Measurements from ENCODE around the gene PMM1. TPM values are rescaled to one million over a fixed set of nuclear protein-coding genes. Genes with fewer than 3 reads are reported as not detected.

PMM1 gene
- total RNA-seq, 1 donor from 2014 or later = 49.7 TPM

- peaks cover 15% of the 10 kb centered on the region for H3K36me3 Mint-ChIP-seq (ENCODE audit: unreplicated experiment)
- no peaks in the 10 kb centered on the region for H3K4me1 Mint-ChIP-seq (ENCODE audit: unreplicated experiment)
- TF ChIP-seq CTCF (IDR thresholded peaks at IDR 0.05) = no peak
- no peak overlapping the region for H3K4me3 Mint-ChIP-seq (ENCODE audit: unreplicated experiment)
- no peak for DNase-seq (ENCODE audit: extremely low spot score, unreplicated experiment)
- no peaks in the 10 kb centered on the region for H3K9me3 Mint-ChIP-seq (ENCODE audit: unreplicated experiment)
- H3K27ac Mint-ChIP-seq (ENCODE audit: unreplicated experiment) = no peak overlapping the region
- H3K27me3 Mint-ChIP-seq (ENCODE audit: unreplicated experiment) = no peaks in the 10 kb centered on the region
Measured at GRCh38 chr22:41534219-41534618, 55.4 kb downstream of the PMM1 start.

GRCh38 chr22:41532908-41533825 lies 56.5 kb downstream of the PMM1 start:
- no peak overlapping the region for H3K4me3 Mint-ChIP-seq (ENCODE audit: unreplicated experiment)
- H3K36me3 Mint-ChIP-seq (ENCODE audit: unreplicated experiment) = peaks cover 24% of the 10 kb centered on the region

GRCh38 chr22:41531715-41532477 lies 57.7 kb downstream of the PMM1 start:
- H3K27ac Mint-ChIP-seq (ENCODE audit: unreplicated experiment) = no peak overlapping the region
- TF ChIP-seq CTCF (IDR thresholded peaks at IDR 0.05) = no peak
- DNase-seq (ENCODE audit: extremely low spot score, unreplicated experiment) = no peak
- peaks cover 26% of the 10 kb centered on the region for H3K36me3 Mint-ChIP-seq (ENCODE audit: unreplicated experiment)
- no peaks in the 10 kb centered on the region for H3K9me3 Mint-ChIP-seq (ENCODE audit: unreplicated experiment)
- no peaks in the 10 kb centered on the region for H3K4me1 Mint-ChIP-seq (ENCODE audit: unreplicated experiment)
- no peaks in the 10 kb centered on the region for H3K27me3 Mint-ChIP-seq (ENCODE audit: unreplicated experiment)
- no peak overlapping the region for H3K4me3 Mint-ChIP-seq (ENCODE audit: unreplicated experiment)

More at GRCh38 chr22:41532908-41533825, 56.5 kb downstream of the PMM1 start:
- peak; percentile 81 for TF ChIP-seq CTCF (IDR thresholded peaks at IDR 0.05)
- no peaks in the 10 kb centered on the region for H3K27me3 Mint-ChIP-seq (ENCODE audit: unreplicated experiment)
- H3K27ac Mint-ChIP-seq (ENCODE audit: unreplicated experiment) = no peak overlapping the region
- peak; percentile 91 for DNase-seq (ENCODE audit: extremely low spot score, unreplicated experiment)
- no peaks in the 10 kb centered on the region for H3K9me3 Mint-ChIP-seq (ENCODE audit: unreplicated experiment)
- H3K4me1 Mint-ChIP-seq (ENCODE audit: unreplicated experiment) = no peaks in the 10 kb centered on the region

- Mint-ChIP-seq H3K4me1 (ENCODE audit: unreplicated experiment) (no peaks in the 10 kb centered on the region), H3K36me3 (ENCODE audit: unreplicated experiment) (peaks cover 29% of the 10 kb centered on the region), H3K27ac (ENCODE audit: unreplicated experiment) (peak overlapping the region; percentile 31), H3K4me3 (ENCODE audit: unreplicated experiment) (no peak overlapping the region), H3K27me3 (ENCODE audit: unreplicated experiment) (no peaks in the 10 kb centered on the region), H3K9me3 (ENCODE audit: unreplicated experiment) (no peaks in the 10 kb centered on the region)
- TF ChIP-seq CTCF (IDR thresholded peaks at IDR 0.05) = no peak
- DNase-seq (ENCODE audit: extremely low spot score, unreplicated experiment) = no peak
Measured at GRCh38 chr22:41530890-41531714, 58.5 kb downstream of the PMM1 start.
